GM12865 (cell line): ENCODE measurements around the gene CACNA1C.

ENCODE experiments used
- DNase-seq: peaks from one replicate; pipeline ENCODE4 v3.0.0; 2010; ENCODE audit warnings: low read depth
- H3K4me3 ChIP-seq: 2 replicates; pipeline ENCODE4 v1.5.1; 2011; ENCODE audit warnings: mild to moderate bottlenecking, low read depth, low read length, control low read depth
- CTCF ChIP-seq: IDR thresholded peaks from 2 replicates; pipeline ENCODE4 v1.5.1; 2011; ENCODE audit warnings: low read length, control low read depth, low read depth, inconsistent platforms; ENCODE audit not compliant: insufficient read depth; ENCODE audit errors: missing control alignments

The CACNA1C gene

GRCh38 chr12:2075508-2076195 lies 22.9 kb downstream of the CACNA1C start:
- no peak for DNase-seq
- no peak overlapping the region for H3K4me3 ChIP-seq
- TF ChIP-seq CTCF, result no peak

- H3K4me3 ChIP-seq, result no peak overlapping the region
- no peak for TF ChIP-seq CTCF
- no peak for DNase-seq
Measured at GRCh38 chr12:2076196-2076570, 23.4 kb downstream of the CACNA1C start.

GRCh38 chr12:2076728-2077127 lies 23.9 kb downstream of the CACNA1C start:
- no peak for TF ChIP-seq CTCF
- no peak overlapping the region for H3K4me3 ChIP-seq
- DNase-seq, result no peak

GRCh38 chr12:2080604-2081003 lies 27.8 kb downstream of the CACNA1C start:
- H3K4me3 ChIP-seq, result no peak overlapping the region
- no peak for DNase-seq
- TF ChIP-seq CTCF, result no peak

- no peak overlapping the region for H3K4me3 ChIP-seq
- no peak for DNase-seq
- TF ChIP-seq CTCF, result no peak
Measured at GRCh38 chr12:2082321-2082720, 29.5 kb downstream of the CACNA1C start.

GRCh38 chr12:2083008-2083407 lies 30.2 kb downstream of the CACNA1C start:
- no peak for TF ChIP-seq CTCF
- DNase-seq, result no peak
- H3K4me3 ChIP-seq, result no peak overlapping the region

- H3K4me3 ChIP-seq, result no peak overlapping the region
- no peak for DNase-seq
- TF ChIP-seq CTCF, result no peak
Measured at GRCh38 chr12:2083561-2083960, 30.8 kb downstream of the CACNA1C start.
